SK-N-MC (cell line): ENCODE measurements around the gene RBKS.

Experiments
- EZH2 ChIP-seq: fragments of 200-600 bp; sonication (generic); IDR thresholded peaks from one replicate; pipeline ENCODE4 v1.6.1; 2017; ENCODE audit warnings: antibody characterized with exemption
- FOXP2 ChIP-seq: optimal IDR thresholded peaks from 2 replicates; pipeline ENCODE3; 2011; ENCODE audit warnings: mild to moderate bottlenecking, moderate library complexity; ENCODE audit not compliant: insufficient read depth; ENCODE audit errors: extremely low read length, control extremely low read depth
- POLR2AphosphoS5 ChIP-seq: IDR thresholded peaks from 2 replicates; pipeline ENCODE4 v1.6.1; 2012; ENCODE audit warnings: mild to moderate bottlenecking, low read depth, low read length, borderline replicate concordance

DNA sequence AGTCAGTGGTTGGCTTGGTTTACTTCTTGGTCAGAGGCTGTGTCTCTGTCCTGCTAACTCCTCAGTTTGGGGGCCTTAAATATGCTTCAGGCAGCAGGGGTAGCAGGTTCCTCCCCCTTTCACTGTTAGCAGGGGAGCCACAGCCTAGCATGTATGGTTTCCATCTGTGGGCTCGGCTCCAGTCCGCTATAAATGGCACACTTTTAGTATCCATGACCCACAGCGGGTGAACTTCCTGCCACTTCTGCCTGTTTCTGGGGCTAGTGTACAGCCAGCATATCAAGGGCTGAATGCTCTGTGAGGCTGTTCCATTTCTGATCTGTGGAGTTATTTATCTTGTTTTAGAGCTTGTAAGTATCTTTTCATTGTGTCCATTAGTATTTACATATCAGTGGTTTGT, 60.4 kb downstream of the RBKS start:
- TF ChIP-seq EZH2 = no peak
- TF ChIP-seq POLR2AphosphoS5 = no peak
- TF ChIP-seq FOXP2 = no peak
